H1 (cell line): ENCODE results near the gene ARRB1. TPM values are rescaled to one million over a fixed set of nuclear protein-coding genes. Genes with fewer than 3 reads are reported as not detected.
A peak's percentile ranks its signal among the peaks of the same experiment; 100 is the strongest.

ENCODE experiments used
- CTCF ChIA-PET: fragments of 300-600 bp; sonication (Branson Sonifier 250); formaldehyde crosslinking; loops from one replicate; lab custom pipeline; 2021; ENCODE audit not compliant: partially characterized antibody; lab: Charles Lee
- POLR2A ChIA-PET: fragments of 300-600 bp; sonication (Branson Sonifier 250); formaldehyde crosslinking; loops from one replicate; lab custom pipeline; 2021; ENCODE audit warnings: inconsistent platforms; ENCODE audit not compliant: partially characterized antibody; lab: Charles Lee
- DNase-seq, 2 experiments: peaks; one replicate each; pipeline versions ENCODE4 v3.0.0 to v3.0.0-alpha.2; 2010 to 2022; ENCODE audit warnings: low spot score in 2 of 2, low read depth in 1 of 2, mixed read lengths in 1 of 2
- FAIRE-seq: peaks from 2 replicates; lab custom pipeline; 2011; peaks lifted over from hg19 to GRCh38; lab: Jason Lieb, UNC
- H2AFZ ChIP-seq: 2 replicates; pipeline ENCODE4 v1.8.1; 2012; ENCODE audit warnings: low read length, inconsistent platforms
- H2AK5ac ChIP-seq: 2 replicates; pipeline ENCODE4 v1.6.1; 2013; ENCODE audit warnings: low read depth, low read length
- H2BK120ac ChIP-seq: replicated peaks from 2 replicates; pipeline ENCODE3; 2013; ENCODE audit warnings: low read depth, low read length, inconsistent platforms
- H2BK12ac ChIP-seq: 2 replicates; pipeline ENCODE4 v1.6.1; 2013; ENCODE audit warnings: low read depth, low read length
- H2BK15ac ChIP-seq: 2 replicates; pipeline ENCODE4 v1.6.1; 2013; ENCODE audit warnings: low read length
- H2BK20ac ChIP-seq: 2 replicates; pipeline ENCODE4 v1.6.1; 2013; ENCODE audit warnings: low read length
- H2BK5ac ChIP-seq: 2 replicates; pipeline ENCODE4 v1.6.1; 2013; ENCODE audit warnings: low read depth, low read length
- H3K14ac ChIP-seq: 2 replicates; pipeline ENCODE4 v1.6.1; 2013; ENCODE audit warnings: inconsistent platforms; ENCODE audit not compliant: insufficient read length
- H3K18ac ChIP-seq: 2 replicates; pipeline ENCODE4 v1.6.1; 2013; ENCODE audit warnings: low read length; ENCODE audit errors: extremely low read depth
- H3K23ac ChIP-seq: 2 replicates; pipeline ENCODE4 v1.6.1; 2013; ENCODE audit warnings: inconsistent platforms; ENCODE audit not compliant: insufficient read length
- H3K23me2 ChIP-seq: 2 replicates; pipeline ENCODE4 v1.6.1; 2013; ENCODE audit warnings: low read depth, low read length
- H3K27ac ChIP-seq: 2 replicates; pipeline ENCODE4 v1.6.1; 2011; ENCODE audit warnings: low read depth, low read length, inconsistent platforms
- H3K27me3 ChIP-seq, 4 experiments: replicated peaks in 1 of 4; 1 replicate in 1 of 4; 2 replicates in 3 of 4; pipeline versions ENCODE4 v1.6.1 to v1.8.1; 2011 to 2013; ENCODE audit warnings: low read length in 3 of 4, mild to moderate bottlenecking in 3 of 4, inconsistent platforms in 2 of 4, mixed read lengths in 2 of 4, moderate library complexity in 1 of 4; ENCODE audit not compliant: control insufficient read depth in 3 of 4, insufficient read depth in 3 of 4; ENCODE audit errors: extremely low read depth in 1 of 4
- H3K36me3 ChIP-seq, 4 experiments: 2 replicates each; pipeline versions ENCODE4 v1.6.1 to v1.8.1; 2011 to 2013; ENCODE audit warnings: mild to moderate bottlenecking in 4 of 4, low read length in 3 of 4, moderate library complexity in 2 of 4, control low read depth in 1 of 4, inconsistent platforms in 1 of 4; ENCODE audit not compliant: insufficient read depth in 4 of 4, control insufficient read depth in 2 of 4
- H3K4ac ChIP-seq: replicated peaks from 2 replicates; pipeline ENCODE3; 2013; ENCODE audit warnings: low read length, low read depth, mixed read lengths, inconsistent platforms; ENCODE audit not compliant: insufficient read length
- H3K4me1 ChIP-seq, 4 experiments: replicated peaks in 1 of 4; 1 replicate in 1 of 4; 2 replicates in 3 of 4; pipeline versions ENCODE4 v1.6.1 to v1.8.1; 2011 to 2013; ENCODE audit warnings: low read length in 3 of 4, inconsistent platforms in 2 of 4, mixed read lengths in 1 of 4; ENCODE audit not compliant: insufficient read depth in 4 of 4, control insufficient read depth in 3 of 4
- H3K4me2 ChIP-seq, 2 experiments: 2 replicates each; pipeline versions ENCODE4 v1.6.1 to v1.8.1; 2011 to 2013; ENCODE audit warnings: low read depth in 2 of 2, low read length in 2 of 2, control low read depth in 1 of 2, inconsistent platforms in 1 of 2, mild to moderate bottlenecking in 1 of 2; ENCODE audit not compliant: insufficient read depth in 1 of 2
- H3K4me3 ChIP-seq, 4 experiments: fragments of 200-600, 300-600 bp in 1 of 4; sonication (generic), shearing (Covaris generic), sonication (Bioruptor Twin) in 1 of 4; 2 replicates each; pipeline versions ENCODE4 v1.5.1 to v1.8.1; 2011 to 2016; ENCODE audit warnings: low read length in 4 of 4, low read depth in 3 of 4, control low read depth in 2 of 4, inconsistent platforms in 2 of 4, mild to moderate bottlenecking in 2 of 4, mixed read lengths in 1 of 4, moderate library complexity in 1 of 4; ENCODE audit not compliant: insufficient read depth in 2 of 4; ENCODE audit errors: extremely low read depth in 1 of 4
- H3K56ac ChIP-seq: replicated peaks from 2 replicates; pipeline ENCODE3; 2013; ENCODE audit warnings: low read depth, mild to moderate bottlenecking, mixed read lengths, low read length, inconsistent platforms; ENCODE audit not compliant: insufficient read length
- H3K79me1 ChIP-seq: 2 replicates; pipeline ENCODE4 v1.6.1; 2013; ENCODE audit warnings: low read depth, low read length, control low read depth
- H3K79me2 ChIP-seq, 2 experiments: 2 replicates each; pipeline versions ENCODE4 v1.6.1 to v1.8.1; 2012 to 2013; ENCODE audit warnings: low read length in 2 of 2, mild to moderate bottlenecking in 2 of 2, inconsistent platforms in 1 of 2; ENCODE audit not compliant: insufficient read depth in 2 of 2, control insufficient read depth in 1 of 2
- H3K9ac ChIP-seq, 4 experiments: replicated peaks in 1 of 4; 1 replicate in 1 of 4; 2 replicates in 3 of 4; pipeline versions ENCODE4 v1.6.1 to v1.8.1; 2011 to 2013; ENCODE audit warnings: low read depth in 3 of 4, low read length in 3 of 4, control low read depth in 2 of 4, mild to moderate bottlenecking in 2 of 4, moderate library complexity in 2 of 4, inconsistent platforms in 1 of 4; ENCODE audit errors: extremely low read depth in 1 of 4
- H3K9me3 ChIP-seq, 2 experiments: 2 replicates each; pipeline versions ENCODE4 v1.6.1 to v1.8.1; 2012 to 2013; ENCODE audit warnings: mild to moderate bottlenecking in 2 of 2, moderate library complexity in 2 of 2, control low read depth in 1 of 2, inconsistent platforms in 1 of 2, low read depth in 1 of 2, low read length in 1 of 2, mixed read lengths in 1 of 2; ENCODE audit not compliant: insufficient read depth in 2 of 2
- H4K20me1 ChIP-seq, 2 experiments: replicated peaks in 1 of 2; 2 replicates each; pipeline versions ENCODE3 to v1.8.1; 2011 to 2013; ENCODE audit warnings: inconsistent platforms in 2 of 2, low read length in 2 of 2, mild to moderate bottlenecking in 1 of 2; ENCODE audit not compliant: insufficient read depth in 2 of 2, control insufficient read depth in 1 of 2
- H4K5ac ChIP-seq: 2 replicates; pipeline ENCODE4 v1.6.1; 2013; ENCODE audit warnings: low read length, low read depth, mixed read lengths, inconsistent platforms; ENCODE audit not compliant: insufficient read length
- H4K8ac ChIP-seq: 2 replicates; pipeline ENCODE4 v1.8.0; 2013; ENCODE audit warnings: mild to moderate bottlenecking, moderate library complexity, low read length, inconsistent platforms; ENCODE audit not compliant: insufficient read depth; ENCODE audit errors: extremely low read depth
- H4K91ac ChIP-seq: replicated peaks from 2 replicates; pipeline ENCODE3; 2013; ENCODE audit warnings: low read length, mixed read lengths, inconsistent platforms; ENCODE audit not compliant: insufficient read length
- BCL11A ChIP-seq, 2 experiments: IDR thresholded peaks; one replicate each; pipeline ENCODE4 v1.6.1; 2011; ENCODE audit warnings: low read depth in 2 of 2, low read length in 2 of 2, mild to moderate bottlenecking in 2 of 2
- POLR2AphosphoS5 ChIP-seq: IDR thresholded peaks from 2 replicates; pipeline ENCODE4 v1.6.1; 2011; ENCODE audit warnings: low read depth, low read length
- WGBS, 2 experiments: shearing (Covaris generic) in 1 of 2; methylation state at CpG; one replicate each; pipeline versions ENCODE4 v1.1.6 to v1.1.7; 2013 to 2015; ENCODE audit warnings: low lambda C conversion rate in 2 of 2, mixed read lengths in 2 of 2, inconsistent platforms in 1 of 2, low coverage in 1 of 2, missing lambda C conversion rate in 1 of 2; ENCODE audit not compliant: insufficient replicate concordance in 2 of 2, insufficient coverage in 1 of 2, insufficient read length in 1 of 2; ENCODE audit errors: extremely low coverage in 1 of 2, missing lambda C conversion rate in 1 of 2; 5-methylcytosine and 5-hydroxymethylcytosine counted together
- polyA plus RNA-seq, 7 experiments: library from polyadenylated mRNA; depleted of rRNA in 3 of 7; stranded (reverse) in 5 of 7; unstranded in 2 of 7; fragments of >200 nt in 5 of 7; fragments of 200-250 nt in 2 of 7; gene quantifications; 1 replicate in 5 of 7; 2 replicates in 1 of 7; 4 replicates in 1 of 7; pipeline versions ENCODE4 v1.2.1 to v1.2.3, GENCODE V29; 2011 to 2013; ENCODE audit warnings: missing spikeins in 2 of 7, mixed read lengths in 2 of 7
- total RNA-seq: library from RNA; stranded (reverse); fragmentation: NEBNext Ultra II Directional; extraction: Animal tissue kit (Norgen Biotek cat#: 25700); gene quantifications from 2 replicates; pipeline ENCODE4 v1.2.1, GENCODE V29; 2021
- TF ChIP-seq, protein P1 (sequence below): IDR thresholded peaks from 2 replicates; pipeline ENCODE4 v1.6.1; 2011; ENCODE audit warnings: low read depth, mild to moderate bottlenecking, low read length; ENCODE audit not compliant: insufficient read depth
- TF ChIP-seq, protein P2 (sequence below): IDR thresholded peaks from 2 replicates; pipeline ENCODE4 v1.6.1; 2012; ENCODE audit warnings: low read length, inconsistent platforms

Gene ARRB1
- total and polyA plus RNA-seq, 2 of the 8 experiments (the other 6 are each of a cell fraction or from before 2014, with no cell fraction given): 9.4 to 31.8 TPM

DNA sequence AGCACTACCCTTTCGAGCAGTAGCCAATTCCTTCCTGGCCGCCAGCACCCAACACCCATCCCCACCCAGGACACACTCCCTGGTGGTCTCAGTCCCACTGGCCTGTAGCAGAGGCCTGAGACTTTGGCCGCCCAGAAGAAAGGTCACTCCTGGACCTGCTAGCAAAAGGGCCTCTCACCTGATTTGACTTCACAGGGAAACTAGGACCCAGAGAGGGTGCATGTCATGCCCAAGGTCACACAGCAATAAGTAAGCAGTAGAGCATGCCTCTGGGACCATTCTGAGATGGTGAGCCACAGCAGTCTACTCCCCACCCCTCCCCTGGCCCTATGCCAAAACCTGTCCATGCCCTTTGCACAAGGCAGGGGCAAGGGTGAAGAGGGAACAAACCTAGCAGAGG, 7.3 kb downstream of the ARRB1 start:
- Histone ChIP-seq H3K56ac (no peak overlapping the region), H3K4me2 (no peak overlapping the region; a peak in 1 of 4 replicates), H3K18ac (peak overlapping the region; percentile 34), H4K5ac (no peak overlapping the region), H3K23me2 (no peaks in the 10 kb centered on the region), H3K27me3 (no peaks in the 10 kb centered on the region), H2BK5ac (peak overlapping the region; percentile 80; the same call in 1 of the 2 replicates), H2AFZ (no peak overlapping the region), H3K79me1 (peaks cover 5% of the 10 kb centered on the region; the same call in 1 of the 2 replicates), H3K14ac (peak overlapping the region; percentile 52), H3K4me3 (no peak overlapping the region), H3K23ac (no peak overlapping the region), H4K91ac (peak overlapping the region; percentile 77), H3K9me3 (no peaks in the 10 kb centered on the region), H2BK120ac (peak overlapping the region; percentile 68), H3K27ac (no peak overlapping the region; the same call in 1 of the 2 replicates), H3K4me1 (peaks cover 17 to 45% (median 26%) of the 10 kb centered on the region in 4 experiments), H4K8ac (no peak overlapping the region; the same call in none of the 2 replicates), H2AK5ac (peak overlapping the region; percentile 93; the same call in 1 of the 2 replicates), H2BK15ac (peak overlapping the region; percentile 83; the same call in 1 of the 2 replicates), H4K20me1 (no peaks in the 10 kb centered on the region), H3K79me2 (peaks cover 0 to 3% of the 10 kb centered on the region in 2 experiments; a peak in 1 of 4 replicates), H2BK20ac (peak overlapping the region; percentile 24; the same call in 1 of the 2 replicates), H3K4ac (peak overlapping the region; percentile 18), H3K36me3 (no peaks in the 10 kb centered on the region), H2BK12ac (peak overlapping the region; percentile 96; the same call in 1 of the 2 replicates), H3K9ac (no peak overlapping the region)
- no peak for DNase-seq
- TF ChIP-seq POLR2AphosphoS5 (no peak), BCL11A (IDR thresholded peaks at IDR 0.05; ENCODE audit: low read depth in 2 of 2, low read length in 2 of 2) (no peak)
- TF ChIP-seq, protein P1, sequence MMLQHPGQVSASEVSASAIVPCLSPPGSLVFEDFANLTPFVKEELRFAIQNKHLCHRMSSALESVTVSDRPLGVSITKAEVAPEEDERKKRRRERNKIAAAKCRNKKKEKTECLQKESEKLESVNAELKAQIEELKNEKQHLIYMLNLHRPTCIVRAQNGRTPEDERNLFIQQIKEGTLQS: no peak
- TF ChIP-seq, protein P2, sequence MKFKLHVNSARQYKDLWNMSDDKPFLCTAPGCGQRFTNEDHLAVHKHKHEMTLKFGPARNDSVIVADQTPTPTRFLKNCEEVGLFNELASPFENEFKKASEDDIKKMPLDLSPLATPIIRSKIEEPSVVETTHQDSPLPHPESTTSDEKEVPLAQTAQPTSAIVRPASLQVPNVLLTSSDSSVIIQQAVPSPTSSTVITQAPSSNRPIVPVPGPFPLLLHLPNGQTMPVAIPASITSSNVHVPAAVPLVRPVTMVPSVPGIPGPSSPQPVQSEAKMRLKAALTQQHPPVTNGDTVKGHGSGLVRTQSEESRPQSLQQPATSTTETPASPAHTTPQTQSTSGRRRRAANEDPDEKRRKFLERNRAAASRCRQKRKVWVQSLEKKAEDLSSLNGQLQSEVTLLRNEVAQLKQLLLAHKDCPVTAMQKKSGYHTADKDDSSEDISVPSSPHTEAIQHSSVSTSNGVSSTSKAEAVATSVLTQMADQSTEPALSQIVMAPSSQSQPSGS: no peak
- POLR2A ChIA-PET: interaction anchor here (1.3 to 8.8 kb wide), 4 partner anchors 6 to 55 kb away, joined by 3 to 72 read pairs (median 40); partner anchors contain the start of genes ARRB1 and RPS3
- WGBS, 2 experiments: 97% methylated on average over 3 of the region's 3 CpGs; no CpG with 5 or more reads in 1 of the 2 experiments
- no peak for FAIRE-seq
- CTCF ChIA-PET: interaction anchor here (1.6 to 6.1 kb wide), 3 partner anchors 32 to 65 kb away, joined by 6 to 45 read pairs (median 8); no protein-coding TSS in a partner anchor
